ACC112 (cell line): ENCODE results near the gene KDM3A.

ENCODE experiments used
- H2AFZ ChIP-seq: fragments of 200-600 bp; sonication (generic); one replicate; pipeline ENCODE4 v1.6.0; 2017; ENCODE audit warnings: antibody characterized with exemption, low read length; ENCODE audit not compliant: unreplicated experiment
- H3K27ac ChIP-seq: fragments of 200-600 bp; sonication (generic); 2 replicates; pipeline ENCODE4 v1.5.1; 2014; ENCODE audit warnings: low read depth, mild to moderate bottlenecking, antibody characterized with exemption, low read length, moderate library complexity
- H3K27me3 ChIP-seq: fragments of 200-600 bp; sonication (generic); 2 replicates; pipeline ENCODE4 v1.6.1; 2014; ENCODE audit warnings: mild to moderate bottlenecking, antibody characterized with exemption, low read length, moderate library complexity, mixed read lengths; ENCODE audit not compliant: insufficient read depth
- H3K36me3 ChIP-seq: fragments of 200-600 bp; sonication (generic); 2 replicates; pipeline ENCODE4 v1.6.1; 2016; ENCODE audit warnings: mild to moderate bottlenecking, antibody characterized with exemption, low read length, moderate library complexity, mixed read lengths; ENCODE audit not compliant: insufficient read depth
- H3K4me1 ChIP-seq: fragments of 200-600 bp; sonication (generic); one replicate; pipeline ENCODE4 v1.6.1; 2016; ENCODE audit warnings: low read length, mixed read lengths; ENCODE audit not compliant: insufficient read depth, unreplicated experiment, control insufficient read depth
- H3K4me3 ChIP-seq: fragments of 200-600 bp; sonication (generic); 2 replicates; pipeline ENCODE4 v1.5.1; 2014; ENCODE audit warnings: mild to moderate bottlenecking, low read depth, low read length
- H3K79me2 ChIP-seq: fragments of 200-600 bp; sonication (generic); one replicate; pipeline ENCODE4 v1.6.0; 2016; ENCODE audit warnings: low read length; ENCODE audit not compliant: control insufficient read depth, unreplicated experiment, insufficient read depth

The KDM3A gene

GRCh38 chr2:86519349-86519748 lies 78.2 kb downstream of the KDM3A start:
- H3K4me1 ChIP-seq, result no peaks in the 10 kb centered on the region
- H2AFZ ChIP-seq, result no peak overlapping the region
- H3K4me3 ChIP-seq, result no peak overlapping the region
- no peaks in the 10 kb centered on the region for H3K79me2 ChIP-seq
- H3K27ac ChIP-seq, result no peak overlapping the region
- H3K27me3 ChIP-seq, result no peaks in the 10 kb centered on the region
- peaks cover 7% of the 10 kb centered on the region; the same call in 1 of the 2 replicates for H3K36me3 ChIP-seq

GRCh38 chr2:86520153-86520552 lies 79.0 kb downstream of the KDM3A start:
- peaks cover 7% of the 10 kb centered on the region; the same call in 1 of the 2 replicates for H3K36me3 ChIP-seq
- no peak overlapping the region for H3K4me3 ChIP-seq
- H3K27me3 ChIP-seq, result no peaks in the 10 kb centered on the region
- H2AFZ ChIP-seq, result no peak overlapping the region
- H3K4me1 ChIP-seq, result no peaks in the 10 kb centered on the region
- H3K79me2 ChIP-seq, result no peaks in the 10 kb centered on the region
- H3K27ac ChIP-seq, result no peak overlapping the region

- Histone ChIP-seq H3K27ac (no peak overlapping the region), H3K4me3 (no peak overlapping the region), H3K27me3 (no peaks in the 10 kb centered on the region), H3K4me1 (no peaks in the 10 kb centered on the region), H3K79me2 (no peaks in the 10 kb centered on the region), H2AFZ (no peak overlapping the region), H3K36me3 (peaks cover 13% of the 10 kb centered on the region; the same call in 1 of the 2 replicates)
Observed at GRCh38 chr2:86521922-86522321, 80.8 kb downstream of the KDM3A start.

GRCh38 chr2:86522711-86523110 lies 81.5 kb downstream of the KDM3A start:
- Histone ChIP-seq H3K79me2 (no peaks in the 10 kb centered on the region), H3K36me3 (peaks cover 13% of the 10 kb centered on the region; the same call in 1 of the 2 replicates), H3K27me3 (no peaks in the 10 kb centered on the region), H2AFZ (no peak overlapping the region), H3K4me3 (no peak overlapping the region), H3K4me1 (no peaks in the 10 kb centered on the region), H3K27ac (no peak overlapping the region)

- no peaks in the 10 kb centered on the region for H3K79me2 ChIP-seq
- no peak overlapping the region for H3K27ac ChIP-seq
- H3K36me3 ChIP-seq, result peaks cover 13% of the 10 kb centered on the region; the same call in 1 of the 2 replicates
- H2AFZ ChIP-seq, result no peak overlapping the region
- H3K27me3 ChIP-seq, result no peaks in the 10 kb centered on the region
- H3K4me1 ChIP-seq, result no peaks in the 10 kb centered on the region
- H3K4me3 ChIP-seq, result no peak overlapping the region
Observed at GRCh38 chr2:86523491-86523890, 82.3 kb downstream of the KDM3A start.

- H3K4me1 ChIP-seq, result no peaks in the 10 kb centered on the region
- no peak overlapping the region for H3K4me3 ChIP-seq
- peaks cover 7% of the 10 kb centered on the region; the same call in 1 of the 2 replicates for H3K36me3 ChIP-seq
- H3K27ac ChIP-seq, result no peak overlapping the region
- no peaks in the 10 kb centered on the region for H3K79me2 ChIP-seq
- no peaks in the 10 kb centered on the region for H3K27me3 ChIP-seq
- H2AFZ ChIP-seq, result no peak overlapping the region
Observed at GRCh38 chr2:86525421-86526340, 84.5 kb downstream of the KDM3A start.

- no peaks in the 10 kb centered on the region for H3K27me3 ChIP-seq
- H3K4me1 ChIP-seq, result no peaks in the 10 kb centered on the region
- H3K36me3 ChIP-seq, result peaks cover 20% of the 10 kb centered on the region
- H3K79me2 ChIP-seq, result no peaks in the 10 kb centered on the region
- no peak overlapping the region for H3K4me3 ChIP-seq
- H3K27ac ChIP-seq, result no peak overlapping the region
- H2AFZ ChIP-seq, result no peak overlapping the region
Observed at GRCh38 chr2:86533589-86533988, 92.4 kb downstream of the KDM3A start.

GRCh38 chr2:86541334-86541733 lies 100.2 kb downstream of the KDM3A start:
- Histone ChIP-seq H3K4me1 (no peaks in the 10 kb centered on the region), H3K27ac (no peak overlapping the region), H3K27me3 (no peaks in the 10 kb centered on the region), H3K4me3 (no peak overlapping the region), H2AFZ (no peak overlapping the region), H3K79me2 (no peaks in the 10 kb centered on the region), H3K36me3 (peaks cover 21% of the 10 kb centered on the region)
